ENCODE results near the gene TMEM178B. TPM values are rescaled to one million over a fixed set of nuclear protein-coding genes. Genes with fewer than 3 reads are reported as not detected.
"Not testable (repeated sequence)": the region's sequence is repeated elsewhere in the genome, so short reads cannot be mapped to it uniquely, and the experiment has no call there.

TMEM178B gene
- total RNA-seq, 4 donors from 2014 or later, result 0.15 to 1.2 (median 0.58) TPM

DNA sequence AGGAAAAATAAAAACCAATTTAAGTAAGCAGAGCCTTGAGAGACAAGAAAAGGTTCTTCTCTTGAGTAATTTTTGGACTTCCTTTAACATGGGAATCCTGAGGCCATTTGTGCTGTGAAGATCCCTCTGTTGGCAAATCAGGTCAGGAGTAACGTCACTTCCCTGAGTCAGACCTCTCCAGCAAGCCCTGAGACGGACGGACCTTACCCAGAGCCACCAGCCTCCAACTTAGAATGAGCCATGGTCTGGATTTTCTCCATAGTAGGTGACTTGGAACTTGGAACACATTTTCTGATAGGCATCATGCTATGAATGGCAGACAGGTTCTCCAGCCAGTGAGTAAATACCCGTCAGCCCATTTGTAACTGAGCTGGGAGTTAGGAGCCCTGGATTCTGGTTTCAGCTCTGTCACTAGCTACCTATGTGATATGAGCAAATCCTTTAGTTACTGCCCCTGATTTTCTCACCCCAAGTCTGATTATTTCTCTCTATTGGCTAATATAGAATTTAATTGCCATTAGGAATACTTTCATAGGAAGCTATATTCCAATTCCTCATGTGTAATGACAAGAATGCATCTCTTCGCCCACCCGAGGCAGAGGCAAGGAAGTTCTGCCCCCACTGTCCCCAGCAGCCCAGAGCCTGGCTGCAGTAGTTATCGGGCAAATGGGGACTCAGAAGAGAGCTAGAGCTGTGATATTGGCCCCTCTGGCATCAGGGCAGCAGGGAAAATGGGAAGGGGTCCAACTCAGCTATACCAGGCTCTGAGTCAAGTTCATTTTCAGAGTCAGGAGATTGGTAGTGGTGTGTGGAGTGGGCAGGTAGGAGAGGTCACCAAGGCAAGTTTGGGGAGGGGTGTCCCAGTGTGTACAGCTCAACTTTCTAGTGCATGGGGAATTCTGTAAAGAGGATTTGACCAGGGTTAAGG lies 323.6 kb downstream of the TMEM178B start:
- DNase-seq (ENCODE audit: low spot score in 2 of 2), result no peak
- WGBS, 2 donors, result 75 to 89% methylated on average over 7 of the region's 7 CpGs
- H3K4me3 ChIP-seq (ENCODE audit: low read depth, poor library complexity, severe bottlenecking), result no peak overlapping the region
- intact Hi-C loops (cut with DNase I; ENCODE audit: low total_unique reads), result no loop called here
- TF ChIP-seq, protein P1, sequence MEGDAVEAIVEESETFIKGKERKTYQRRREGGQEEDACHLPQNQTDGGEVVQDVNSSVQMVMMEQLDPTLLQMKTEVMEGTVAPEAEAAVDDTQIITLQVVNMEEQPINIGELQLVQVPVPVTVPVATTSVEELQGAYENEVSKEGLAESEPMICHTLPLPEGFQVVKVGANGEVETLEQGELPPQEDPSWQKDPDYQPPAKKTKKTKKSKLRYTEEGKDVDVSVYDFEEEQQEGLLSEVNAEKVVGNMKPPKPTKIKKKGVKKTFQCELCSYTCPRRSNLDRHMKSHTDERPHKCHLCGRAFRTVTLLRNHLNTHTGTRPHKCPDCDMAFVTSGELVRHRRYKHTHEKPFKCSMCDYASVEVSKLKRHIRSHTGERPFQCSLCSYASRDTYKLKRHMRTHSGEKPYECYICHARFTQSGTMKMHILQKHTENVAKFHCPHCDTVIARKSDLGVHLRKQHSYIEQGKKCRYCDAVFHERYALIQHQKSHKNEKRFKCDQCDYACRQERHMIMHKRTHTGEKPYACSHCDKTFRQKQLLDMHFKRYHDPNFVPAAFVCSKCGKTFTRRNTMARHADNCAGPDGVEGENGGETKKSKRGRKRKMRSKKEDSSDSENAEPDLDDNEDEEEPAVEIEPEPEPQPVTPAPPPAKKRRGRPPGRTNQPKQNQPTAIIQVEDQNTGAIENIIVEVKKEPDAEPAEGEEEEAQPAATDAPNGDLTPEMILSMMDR (IDR thresholded peaks at IDR 0.05), result no peak
- TF ChIP-seq POLR2A (IDR thresholded peaks at IDR 0.05), result no peak

DNA sequence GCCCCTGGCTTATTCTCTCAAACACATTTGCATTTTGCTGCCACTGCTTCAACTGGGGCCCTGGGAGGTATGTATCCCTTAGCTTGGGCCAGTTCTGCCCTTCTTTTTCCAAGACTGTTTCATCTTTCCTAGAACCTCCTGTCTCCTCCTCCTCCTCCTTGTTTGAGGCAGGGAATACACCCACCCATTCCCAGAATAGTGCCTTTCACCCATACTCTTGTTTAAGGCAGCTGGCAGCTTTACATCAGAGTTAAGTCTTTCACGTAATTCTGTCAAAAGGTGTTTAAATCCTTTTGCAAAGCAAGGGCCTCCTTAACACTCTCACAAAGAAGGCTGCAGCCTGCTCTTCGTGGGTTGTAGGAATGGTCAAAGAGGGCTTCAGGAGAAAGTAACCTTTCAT lies 326.5 kb downstream of the TMEM178B start:
- intact Hi-C loops (cut with DNase I; ENCODE audit: low total_unique reads), result no loop called here
- WGBS, 2 donors, result 71 to 76% methylated on average over 2 of the region's 2 CpGs
- no peak overlapping the region for H3K4me3 ChIP-seq (ENCODE audit: low read depth, poor library complexity, severe bottlenecking)
- peak in 1 of 2 donors; percentile 34 for DNase-seq (ENCODE audit: low spot score in 2 of 2)
- TF ChIP-seq, protein P1 (IDR thresholded peaks at IDR 0.05), result no peak
- no peak for TF ChIP-seq POLR2A (IDR thresholded peaks at IDR 0.05)

DNA sequence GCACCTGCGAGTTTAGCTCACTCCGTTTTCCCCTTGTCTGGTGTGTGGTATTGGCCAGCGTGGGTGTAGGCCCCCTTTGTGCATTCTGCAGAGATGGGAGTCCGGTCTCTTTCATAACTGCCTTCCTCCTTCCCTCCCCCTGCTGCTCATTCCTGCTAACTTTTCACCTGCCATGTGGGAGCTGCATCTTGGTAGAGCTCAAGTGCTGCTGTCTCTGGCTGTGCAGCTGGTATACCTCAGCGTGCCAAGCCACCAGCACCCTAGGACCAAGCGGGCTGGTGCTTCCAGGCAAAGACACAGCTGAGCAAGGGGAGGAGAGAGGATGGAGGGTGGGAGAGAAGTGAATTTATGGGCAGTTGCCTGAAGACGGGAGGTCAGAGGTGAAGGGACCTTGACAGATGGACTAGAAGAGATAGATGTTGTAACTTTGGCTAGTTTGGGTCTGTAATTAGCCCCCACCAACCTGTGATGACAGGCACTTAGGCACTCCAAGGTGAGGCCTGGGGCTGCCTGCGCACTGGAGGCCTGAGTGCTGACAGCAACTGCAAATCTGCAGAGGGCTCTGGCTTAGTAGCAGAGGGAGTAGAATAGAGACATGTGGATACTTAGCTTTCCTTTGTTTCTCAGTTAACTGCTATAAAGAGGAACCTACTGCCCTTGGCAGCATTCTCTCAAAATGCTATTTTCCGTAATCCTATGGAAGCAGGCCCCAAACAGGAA lies 328.6 kb downstream of the TMEM178B start:
- intact Hi-C loops (cut with DNase I; ENCODE audit: low total_unique reads), result no loop called here
- no peak for TF ChIP-seq POLR2A (IDR thresholded peaks at IDR 0.05)
- TF ChIP-seq, protein P1 (IDR thresholded peaks at IDR 0.05), result no peak
- DNase-seq (ENCODE audit: low spot score in 2 of 2), result peak in 1 of 2 donors; percentile 37
- 72% methylated on average over 9 of the region's 9 CpGs for WGBS, 2 donors
- H3K4me3 ChIP-seq (ENCODE audit: low read depth, poor library complexity, severe bottlenecking), result no peak overlapping the region

DNA sequence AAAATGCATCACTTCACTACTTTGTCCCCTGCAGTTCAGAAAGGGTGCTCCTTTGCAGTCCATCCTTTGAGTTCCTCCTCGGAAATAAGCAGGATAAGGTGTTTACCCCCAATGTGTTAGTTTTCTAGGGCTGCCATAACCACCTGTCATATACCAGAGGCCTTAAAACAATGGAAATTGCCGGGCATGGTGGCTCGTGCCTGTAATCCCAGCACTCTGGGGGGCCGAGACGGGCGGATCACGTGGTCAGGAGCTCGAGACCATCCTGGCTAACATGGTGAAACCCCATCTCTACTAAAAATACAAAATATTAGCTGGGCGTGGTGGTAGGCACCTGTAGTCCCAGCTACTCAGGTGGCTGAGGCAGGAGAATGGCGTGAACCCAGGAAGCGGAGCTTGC lies 330.0 kb downstream of the TMEM178B start:
- intact Hi-C loops (cut with DNase I; ENCODE audit: low total_unique reads); H3K4me3 ChIP-seq (ENCODE audit: low read depth, poor library complexity, severe bottlenecking): not testable (repeated sequence)
- DNase-seq (ENCODE audit: low spot score in 2 of 2), result peak in 1 of 2 donors; percentile 21
- 88 to 90% methylated on average over 11 of the region's 11 CpGs for WGBS, 2 donors

DNA sequence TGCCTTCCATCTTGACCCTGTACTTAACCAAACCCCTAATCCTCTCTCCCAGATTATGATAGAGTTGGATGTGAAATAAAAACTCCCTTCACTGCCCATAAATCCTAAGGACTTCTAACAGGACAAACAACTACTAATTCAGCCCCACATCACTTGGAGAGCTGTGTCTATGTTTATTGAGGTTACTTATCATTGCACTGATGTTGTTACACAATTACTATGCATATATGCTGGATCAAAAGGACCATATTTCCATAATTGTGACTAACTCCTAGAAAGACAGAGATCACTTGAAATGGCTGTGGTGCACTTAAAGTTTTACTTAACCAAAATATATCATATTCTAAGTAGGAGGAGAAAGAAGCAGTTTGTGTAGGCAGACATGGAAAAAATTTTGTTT lies 332.5 kb downstream of the TMEM178B start:
- intact Hi-C loops (cut with DNase I; ENCODE audit: low total_unique reads), result no loop called here
- TF ChIP-seq, protein P1 (IDR thresholded peaks at IDR 0.05), result no peak
- no peak for TF ChIP-seq POLR2A (IDR thresholded peaks at IDR 0.05)
- H3K4me3 ChIP-seq (ENCODE audit: low read depth, poor library complexity, severe bottlenecking), result no peak overlapping the region
- DNase-seq (ENCODE audit: low spot score in 2 of 2), result no peak

DNA sequence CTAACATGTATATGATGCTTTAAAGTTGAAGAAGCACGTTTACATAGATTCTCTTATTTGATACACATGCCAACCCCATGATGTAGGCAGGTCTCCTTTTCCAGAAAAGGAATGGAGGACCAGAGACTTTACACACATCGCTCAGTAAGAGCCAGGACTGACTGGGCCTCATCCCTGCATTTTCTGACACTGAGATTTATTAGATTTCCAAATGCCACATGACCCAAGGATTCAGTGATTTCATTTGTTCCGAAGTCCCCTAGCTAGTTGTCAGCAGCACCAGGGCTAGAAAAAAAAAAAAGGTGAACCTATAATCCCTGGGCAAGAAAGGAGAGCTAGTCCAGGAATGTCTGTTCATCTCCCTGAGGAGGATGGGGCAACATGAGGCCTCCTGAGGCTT lies 334.0 kb downstream of the TMEM178B start:
- intact Hi-C loops (cut with DNase I; ENCODE audit: low total_unique reads), result no loop called here
- 77 to 81% methylated on average over 3 of the region's 3 CpGs for WGBS, 2 donors
- DNase-seq (ENCODE audit: low spot score in 2 of 2), result peak in 1 of 2 donors; percentile 17
- H3K4me3 ChIP-seq (ENCODE audit: low read depth, poor library complexity, severe bottlenecking), result no peak overlapping the region
- no peak for TF ChIP-seq POLR2A (IDR thresholded peaks at IDR 0.05)
- TF ChIP-seq, protein P1 (IDR thresholded peaks at IDR 0.05), result no peak

Data from lower leg skin (tissue), 4 donors.